GM23338 (cell line): ENCODE measurements around the gene COL6A3. TPM values are rescaled to one million over a fixed set of nuclear protein-coding genes. Genes with fewer than 3 reads are reported as not detected.

Experiments
- ATAC-seq: fragments of 200-7000 bp; cut with Tn5 transposase; 3 replicates; pipeline ENCODE4 v1.9.1; 2020
- DNase-seq: peaks from one replicate; pipeline ENCODE4 v3.0.0-alpha.2; 2015; ENCODE audit warnings: low spot score
- H2AFZ ChIP-seq: fragments of 200-600 bp; sonication (generic); 2 replicates; pipeline ENCODE4 v1.8.0; 2016; ENCODE audit warnings: antibody characterized with exemption, mild to moderate bottlenecking, moderate library complexity
- H3F3A ChIP-seq: fragments of 200-600 bp; sonication (generic); replicated peaks from 2 replicates; pipeline ENCODE4 v1.8.0; 2017; ENCODE audit warnings: antibody characterized with exemption, mixed run types, low read depth
- H3K27ac ChIP-seq: fragments of 200-600 bp; sonication (generic); 2 replicates; pipeline ENCODE4 v1.6.1; 2016; ENCODE audit warnings: low read depth
- H3K27me3 ChIP-seq: fragments of 200-600 bp; sonication (generic); 2 replicates; pipeline ENCODE4 v1.8.0; 2016; ENCODE audit warnings: mild to moderate bottlenecking, mixed run types, moderate library complexity; ENCODE audit not compliant: insufficient read depth
- H3K36me3 ChIP-seq: fragments of 200-600 bp; sonication (generic); 2 replicates; pipeline ENCODE4 v1.8.0; 2016; ENCODE audit warnings: mild to moderate bottlenecking; ENCODE audit not compliant: insufficient read depth
- H3K4me1 ChIP-seq: fragments of 200-600 bp; sonication (generic); 2 replicates; pipeline ENCODE4 v1.8.0; 2016; ENCODE audit warnings: mild to moderate bottlenecking, moderate library complexity; ENCODE audit not compliant: insufficient read depth
- H3K4me2 ChIP-seq: fragments of 200-600 bp; sonication (generic); 2 replicates; pipeline ENCODE4 v1.7.1; 2017; ENCODE audit warnings: mixed run types
- H3K4me3 ChIP-seq: fragments of 200-600 bp; sonication (generic); 2 replicates; pipeline ENCODE4 v1.6.1; 2016; ENCODE audit warnings: mixed run types
- H3K79me2 ChIP-seq: fragments of 200-600 bp; sonication (generic); replicated peaks from 2 replicates; pipeline ENCODE4 v1.8.0; 2017; ENCODE audit warnings: mild to moderate bottlenecking; ENCODE audit not compliant: insufficient read depth
- H3K9me2 ChIP-seq: fragments of 200-600 bp; sonication (generic); 2 replicates; pipeline ENCODE4 v1.8.0; 2017; ENCODE audit not compliant: insufficient read depth
- H4K20me1 ChIP-seq: fragments of 200-600 bp; sonication (generic); replicated peaks from 2 replicates; pipeline ENCODE4 v1.8.0; 2017; ENCODE audit warnings: mild to moderate bottlenecking; ENCODE audit not compliant: insufficient read depth
- H3K27ac Mint-ChIP-seq: 2 replicates; pipeline ENCODE4 v1.8.0; 2020; ENCODE audit warnings: inconsistent platforms, mild to moderate bottlenecking, moderate library complexity, mixed read lengths
- H3K27me3 Mint-ChIP-seq: 3 replicates; pipeline ENCODE4 v1.8.0; 2022; ENCODE audit warnings: low read depth, mild to moderate bottlenecking, moderate library complexity, mixed read lengths, inconsistent platforms; ENCODE audit not compliant: insufficient read depth, poor library complexity
- H3K36me3 Mint-ChIP-seq: 3 replicates; pipeline ENCODE4 v1.8.0; 2021; ENCODE audit warnings: low read depth, mild to moderate bottlenecking, inconsistent platforms, moderate library complexity, mixed read lengths
- H3K4me1 Mint-ChIP-seq: 3 replicates; pipeline ENCODE4 v1.8.0; 2020; ENCODE audit warnings: mild to moderate bottlenecking, inconsistent platforms, mixed read lengths
- H3K4me3 Mint-ChIP-seq: 3 replicates; pipeline ENCODE4 v1.8.0; 2021; ENCODE audit warnings: moderate library complexity, mild to moderate bottlenecking, inconsistent platforms, mixed read lengths
- H3K9me3 Mint-ChIP-seq: 3 replicates; pipeline ENCODE4 v1.8.0; 2020; ENCODE audit warnings: moderate library complexity, mild to moderate bottlenecking, inconsistent platforms, mixed read lengths
- CREB1 ChIP-seq: fragments of 250-450 bp; sonication (Bioruptor Pico); IDR thresholded peaks from 2 replicates; pipeline ENCODE4 v1.5.0; 2020; ENCODE audit warnings: low read depth, mild to moderate bottlenecking, moderate library complexity
- CTCF ChIP-seq, 2 experiments: fragments of 200-600 bp in 1 of 2; sonication (generic) in 1 of 2; conservative IDR thresholded peaks; 2 replicates each; pipeline versions ENCODE4 v1.5.1 to v1.6.1; 2016 to 2017; ENCODE audit warnings: antibody characterized with exemption in 2 of 2, low read depth in 2 of 2, mild to moderate bottlenecking in 2 of 2, moderate library complexity in 1 of 2
- ETS1 ChIP-seq: IDR thresholded peaks from 2 replicates; pipeline ENCODE4 v1.6.1; 2016; ENCODE audit warnings: antibody characterized with exemption
- EZH2 ChIP-seq: fragments of 200-600 bp; sonication (generic); IDR thresholded peaks from one replicate; pipeline ENCODE4 v1.8.0; 2017; ENCODE audit warnings: antibody characterized with exemption, mild to moderate bottlenecking, low read depth; ENCODE audit not compliant: unreplicated experiment
- JUNB ChIP-seq: IDR thresholded peaks from one replicate; pipeline ENCODE4 v1.6.1; 2016; ENCODE audit warnings: antibody characterized with exemption; ENCODE audit not compliant: unreplicated experiment
- POLR2AphosphoS5 ChIP-seq: IDR thresholded peaks from 2 replicates; pipeline ENCODE4 v1.6.1; 2016; ENCODE audit warnings: antibody characterized with exemption, low read depth
- REST ChIP-seq: IDR thresholded peaks from one replicate; pipeline ENCODE4 v1.6.1; 2018; ENCODE audit warnings: antibody characterized with exemption; ENCODE audit not compliant: unreplicated experiment
- STAT1 ChIP-seq: IDR thresholded peaks from one replicate; pipeline ENCODE4 v1.6.1; 2016; ENCODE audit warnings: antibody characterized with exemption; ENCODE audit not compliant: unreplicated experiment
- polyA plus RNA-seq: library from polyadenylated mRNA; unstranded; fragments of >200 nt; fragmentation: Nextera tagmentation; extraction: Ambion mirVana; gene quantifications from 2 replicates; pipeline ENCODE4 v1.2.1, GENCODE V29; 2016
- total RNA-seq: library from RNA; depleted of rRNA; stranded (reverse); fragments of >200 nt; shearing (Covaris generic); gene quantifications from 2 replicates; pipeline ENCODE4 v1.2.3, GENCODE V29; 2014

COL6A3 gene
- total and polyA plus RNA-seq, 2 experiments from 2014 or later: 1.2 to 7.3 TPM

- no peak; a peak in 1 of 4 replicates for TF ChIP-seq CTCF (conservative IDR thresholded peaks at IDR 0.05; ENCODE audit: low read depth in 2 of 2)
- TF ChIP-seq JUNB: no peak
- TF ChIP-seq EZH2: no peak
- no peak for TF ChIP-seq REST
- TF ChIP-seq ETS1: no peak
- no peak for TF ChIP-seq CREB1 (CRISPR knock-in tag)
These were observed 22.1 kb upstream of the COL6A3 start (continued) for GRCh38 chr2:237435844-237436587.

- no peak for DNase-seq
- Histone ChIP-seq H3K4me1 (peaks cover 4% of the 10 kb centered on the region), H3K27me3 (no peaks in the 10 kb centered on the region), H3K9me2 (0 out of 2 replicates have a peak, but pooled peaks cover 4% of the 10 kb centered on the region), H2AFZ (peak overlapping the region; percentile 66; the same call in 1 of the 2 replicates), H3K4me3 (no peak overlapping the region), H3K27ac (no peak overlapping the region), H3K79me2 (no peaks in the 10 kb centered on the region), H3K36me3 (no peaks in the 10 kb centered on the region), H4K20me1 (no peaks in the 10 kb centered on the region), H3K4me2 (0 out of 2 replicates have a peak overlapping the region, but pooled peaks have one; percentile 55), H3F3A (no peaks in the 10 kb centered on the region)
- no peak for ATAC-seq
- H3K27ac Mint-ChIP-seq: no peak overlapping the region
- H3K9me3 Mint-ChIP-seq: peaks cover 7% of the 10 kb centered on the region; the same call in 1 of the 3 replicates
- H3K27me3 Mint-ChIP-seq: peaks cover 8% of the 10 kb centered on the region
- H3K4me3 Mint-ChIP-seq: no peak overlapping the region
- H3K36me3 Mint-ChIP-seq: peaks cover 3% of the 10 kb centered on the region; the same call in 1 of the 3 replicates
- H3K4me1 Mint-ChIP-seq: peaks cover 29% of the 10 kb centered on the region
- no peak for TF ChIP-seq POLR2AphosphoS5
- no peak for TF ChIP-seq STAT1
- no peak for TF ChIP-seq CTCF (conservative IDR thresholded peaks at IDR 0.05; ENCODE audit: low read depth in 2 of 2)
These were observed 20.9 kb upstream of the COL6A3 start for GRCh38 chr2:237434866-237435311.
